HepG2 (cell line): ENCODE results near the gene FBLN5. TPM values are rescaled to one million over a fixed set of nuclear protein-coding genes. Genes with fewer than 3 reads are reported as not detected.

Experiments
- ATAC-seq: fragments of 200-7000 bp; cut with Tn5 transposase; 3 replicates; pipeline ENCODE4 v1.9.1; 2020; ENCODE audit warnings: mild to moderate bottlenecking, moderate library complexity
- BruUV-seq: library from RNA; stranded (reverse); fragments of 400-500 nt; replicated peaks from 2 replicates; lab custom pipeline; 2021; lab: Mats Ljungman, UMichigan
- CTCF ChIA-PET: fragments of 300-600 bp; formaldehyde crosslinking; extraction: SDS; loops from one replicate; lab custom pipeline; 2021; ENCODE audit warnings: low total read pairs, inconsistent platforms, low intra/inter-chr PET ratio; lab: Yijun Ruan, JAX
- POLR2A ChIA-PET: fragments of 350-600 bp; sonication (Branson Sonifier 250); formaldehyde crosslinking; loops from one replicate; lab custom pipeline; 2020; ENCODE audit warnings: antibody characterized with exemption, inconsistent platforms; lab: Yijun Ruan, JAX
- DNase-seq: peaks from one replicate; pipeline ENCODE4 v3.0.0-alpha.2; 2015; ENCODE audit warnings: low spot score
- FAIRE-seq: peaks from 3 replicates; lab custom pipeline; 2011; peaks lifted over from hg19 to GRCh38; lab: Jason Lieb, UNC
- H2AFZ ChIP-seq: one replicate; pipeline ENCODE4 v1.6.1; 2011; ENCODE audit warnings: low read length, inconsistent platforms
- H3K27ac ChIP-seq: fragments of 300-600 bp; 3 replicates; pipeline ENCODE4 v1.8.0; 2011; ENCODE audit warnings: mixed run types, mild to moderate bottlenecking, mixed read lengths, low read length, inconsistent platforms; ENCODE audit not compliant: insufficient read depth; ENCODE audit errors: extremely low read length
- H3K27me3 ChIP-seq, 2 experiments: fragments of 200-600 bp in 1 of 2; 2 replicates in 1 of 2; 3 replicates in 1 of 2; pipeline versions ENCODE4 v1.6.0 to v1.8.0; 2011; ENCODE audit warnings: low read length in 2 of 2, mild to moderate bottlenecking in 2 of 2, moderate library complexity in 2 of 2, inconsistent platforms in 1 of 2; ENCODE audit not compliant: insufficient read depth in 2 of 2, control insufficient read depth in 1 of 2
- H3K36me3 ChIP-seq, 2 experiments: fragments of 200-600 bp in 1 of 2; replicated peaks in 1 of 2; 2 replicates in 1 of 2; 3 replicates in 1 of 2; pipeline versions ENCODE4 v1.5.1 to v1.8.0; 2011; ENCODE audit warnings: low read length in 2 of 2, inconsistent platforms in 1 of 2; ENCODE audit not compliant: insufficient read depth in 2 of 2, control insufficient read depth in 1 of 2
- H3K4me1 ChIP-seq: 2 replicates; pipeline ENCODE4 v1.5.1; 2012; ENCODE audit warnings: low read length, inconsistent platforms; ENCODE audit not compliant: insufficient read depth
- H3K4me2 ChIP-seq: 2 replicates; pipeline ENCODE4 v1.6.0; 2011; ENCODE audit warnings: low read depth, low read length, inconsistent platforms
- H3K4me3 ChIP-seq, 3 experiments: fragments of 200-600 bp in 1 of 3; sonication (generic), shearing (Covaris generic) in 1 of 3; replicated peaks in 1 of 3; 2 replicates each; pipeline ENCODE4 v1.5.1; 2011 to 2016; ENCODE audit warnings: low read length in 3 of 3, inconsistent platforms in 2 of 3, low read depth in 2 of 3, mild to moderate bottlenecking in 2 of 3, control low read depth in 1 of 3, mixed read lengths in 1 of 3; ENCODE audit not compliant: insufficient read depth in 1 of 3
- H3K79me2 ChIP-seq: one replicate; pipeline ENCODE4 v1.6.1; 2011; ENCODE audit warnings: low read length, inconsistent platforms; ENCODE audit not compliant: insufficient read depth
- H3K9ac ChIP-seq: 2 replicates; pipeline ENCODE4 v1.6.0; 2011; ENCODE audit warnings: mild to moderate bottlenecking, low read depth, low read length, inconsistent platforms; ENCODE audit not compliant: insufficient read depth
- H3K9me3 ChIP-seq: 2 replicates; pipeline ENCODE4 v1.5.1; 2012; ENCODE audit warnings: mild to moderate bottlenecking, low read length
- H4K20me1 ChIP-seq: 2 replicates; pipeline ENCODE4 v1.6.0; 2011; ENCODE audit warnings: inconsistent platforms, mild to moderate bottlenecking, low read length, moderate library complexity; ENCODE audit not compliant: insufficient read depth
- CTCF ChIP-seq: sonication (generic); formaldehyde crosslinking; IDR thresholded peaks from 2 replicates; pipeline ENCODE4 v1.5.0; 2020; ENCODE audit warnings: mild to moderate bottlenecking, missing genetic modification reagents, moderate library complexity
- FOXA3 ChIP-seq: IDR thresholded peaks from 2 replicates; pipeline ENCODE4 v1.6.1; 2016; ENCODE audit warnings: missing genetic modification reagents, missing compliant biosample characterization
- HMGXB4 ChIP-seq, 2 experiments: sonication (generic) in 1 of 2; formaldehyde crosslinking in 1 of 2; IDR thresholded peaks; 2 replicates each; pipeline versions ENCODE4 v1.4.0 to v1.6.1; 2018 to 2020; ENCODE audit warnings: missing genetic modification reagents in 2 of 2, borderline replicate concordance in 1 of 2, low read depth in 1 of 2, mild to moderate bottlenecking in 1 of 2, missing biosample characterization in 1 of 2
- IRF9 ChIP-seq: sonication (generic); formaldehyde crosslinking; IDR thresholded peaks from 2 replicates; pipeline ENCODE4 v1.8.0; 2022; ENCODE audit warnings: missing genetic modification reagents, mild to moderate bottlenecking, borderline replicate concordance
- NKX3-1 ChIP-seq: sonication (generic); formaldehyde crosslinking; IDR thresholded peaks from 2 replicates; pipeline ENCODE4 v1.5.0; 2020; ENCODE audit warnings: missing genetic modification reagents
- SNAPC5 ChIP-seq: sonication (generic); formaldehyde crosslinking; IDR thresholded peaks from 2 replicates; pipeline ENCODE4 v1.8.1; 2023; ENCODE audit warnings: mild to moderate bottlenecking, missing genetic modification reagents, borderline replicate concordance
- THAP8 ChIP-seq: sonication (generic); formaldehyde crosslinking; IDR thresholded peaks from 2 replicates; pipeline ENCODE4 v1.5.1; 2020; ENCODE audit warnings: missing genetic modification reagents, mild to moderate bottlenecking, borderline replicate concordance
- YEATS2 ChIP-seq: sonication (generic); formaldehyde crosslinking; IDR thresholded peaks from 2 replicates; pipeline ENCODE4 v1.4.0; 2020; ENCODE audit warnings: missing genetic modification reagents, borderline replicate concordance
- ZBTB34 ChIP-seq: sonication (generic); formaldehyde crosslinking; IDR thresholded peaks from 2 replicates; pipeline ENCODE4 v1.8.0; 2022; ENCODE audit warnings: mild to moderate bottlenecking, missing genetic modification reagents
- ZNF331 ChIP-seq: sonication (generic); formaldehyde crosslinking; IDR thresholded peaks from 2 replicates; pipeline ENCODE4 v1.4.0; 2020; ENCODE audit warnings: missing genetic modification reagents
- ZNF543 ChIP-seq: sonication (generic); formaldehyde crosslinking; IDR thresholded peaks from 2 replicates; pipeline ENCODE4 v1.4.0; 2020; ENCODE audit warnings: mild to moderate bottlenecking, missing genetic modification reagents
- ZNF660 ChIP-seq: sonication (generic); formaldehyde crosslinking; IDR thresholded peaks from 2 replicates; pipeline ENCODE4 v1.5.1; 2020; ENCODE audit warnings: mild to moderate bottlenecking, low read depth, missing genetic modification reagents, borderline replicate concordance
- ZNF782 ChIP-seq: sonication (generic); formaldehyde crosslinking; IDR thresholded peaks from 2 replicates; pipeline ENCODE4 v1.4.0; 2020; ENCODE audit warnings: missing genetic modification reagents, mild to moderate bottlenecking, borderline replicate concordance
- ZNF83 ChIP-seq: sonication (generic); formaldehyde crosslinking; IDR thresholded peaks from 2 replicates; pipeline ENCODE4 v1.4.0; 2020; ENCODE audit warnings: missing genetic modification reagents, mild to moderate bottlenecking, borderline replicate concordance
- WGBS: methylation state at CpG from one replicate; pipeline ENCODE4 v1.1.6; 2017; ENCODE audit warnings: low lambda C conversion rate; 5-methylcytosine and 5-hydroxymethylcytosine counted together
- in situ Hi-C: cut with HindIII; loops from 2 replicates; pipeline ENCODE4 v1.10.0; 2017; ENCODE audit warnings: low pct_unique_long_range_greater_than_20kb; ENCODE audit not compliant: extremely low pct_ligation_motif_present
- intact Hi-C: fragments of 100-400 bp; cut with micrococcal nuclease; formaldehyde crosslinking; loops from one replicate; pipeline ENCODE4 v1.10.0; 2022; ENCODE audit not compliant: unreplicated experiment
- polyA plus RNA-seq, 8 experiments: library from polyadenylated mRNA; depleted of rRNA in 3 of 8; stranded (reverse) in 7 of 8; unstranded in 1 of 8; fragments of >200 nt; fragmentation: Illumina TruSeq in 4 of 8; extraction: Trizol in 4 of 8; gene quantifications; 2 replicates each; pipeline versions ENCODE4 v1.2.1 to v1.2.3, GENCODE V29; 2011 to 2016; ENCODE audit warnings: low read depth in 4 of 8, missing spikeins in 1 of 8, mixed read lengths in 1 of 8; ENCODE audit not compliant: insufficient read depth in 1 of 8
- total RNA-seq, 5 experiments: library from RNA; depleted of rRNA; stranded (reverse); fragments of >200 nt; fragmentation: Illumina TruSeq; extraction: Trizol; gene quantifications; 2 replicates each; pipeline ENCODE4 v1.2.3, GENCODE V29; 2016; ENCODE audit warnings: low read depth in 1 of 5

FBLN5 gene
- total and polyA plus RNA-seq, 2 of the 13 experiments (the other 11 are each of a cell fraction or from before 2014, with no cell fraction given) = 0.38 to 0.77 TPM

- no peak for TF ChIP-seq HMGXB4 (CRISPR knock-in tag; IDR thresholded peaks at IDR 0.05; ENCODE audit: borderline replicate concordance in 1 of 2, low read depth in 1 of 2)
Measured at GRCh38 chr14:91876492-91876891, 71.0 kb downstream of the FBLN5 start (continued).

- ATAC-seq (peak; percentile 70), FAIRE-seq (peak; percentile 12), DNase-seq (peak; percentile 32)
- intact Hi-C loops (no loop called here), in situ Hi-C loops (no loop called here)
- POLR2A ChIA-PET = no interaction called here
- Histone ChIP-seq H3K36me3 (no peaks in the 10 kb centered on the region), H3K79me2 (no peaks in the 10 kb centered on the region), H3K9ac (no peak overlapping the region), H3K27me3 (0 out of 5 replicates have a peak, but pooled peaks cover 0 to 2% of the 10 kb centered on the region in 2 experiments), H4K20me1 (no peaks in the 10 kb centered on the region), H3K4me1 (peaks cover 21% of the 10 kb centered on the region), H3K4me2 (peak overlapping the region; percentile 34), H2AFZ (no peak overlapping the region), H3K9me3 (no peaks in the 10 kb centered on the region), H3K27ac (no peak overlapping the region), H3K4me3 (no peak overlapping the region)
- no TSS peak for BruUV-seq
- under 1% methylated on average over 9 of the region's 9 CpGs for WGBS
- CTCF ChIA-PET = no interaction called here
- no peak for TF ChIP-seq YEATS2 (CRISPR knock-in tag)
- no peak for TF ChIP-seq THAP8
- peak; percentile 81; the same call in 1 of the 2 replicates for TF ChIP-seq NKX3-1 (CRISPR knock-in tag)
- TF ChIP-seq ZNF660 (CRISPR knock-in tag) = no peak
- TF ChIP-seq SNAPC5 (CRISPR knock-in tag) = no peak
- peak; percentile 40; the same call in 1 of the 2 replicates for TF ChIP-seq FOXA3 (CRISPR knock-in tag)
- 0 out of 2 replicates have a peak, but pooled peaks have one; percentile 40 for TF ChIP-seq ZBTB34 (CRISPR knock-in tag)
- no peak for TF ChIP-seq ZNF543
- no peak for TF ChIP-seq CTCF (CRISPR knock-in tag)
- no peak for TF ChIP-seq ZNF782 (CRISPR knock-in tag)
- no peak for TF ChIP-seq ZNF83
- no peak for TF ChIP-seq ZNF331 (CRISPR knock-in tag)
- TF ChIP-seq IRF9 = no peak
Measured at GRCh38 chr14:91875525-91876286, 71.8 kb downstream of the FBLN5 start.
